Measurements from ENCODE around the gene STARD9. TPM values are rescaled to one million over a fixed set of nuclear protein-coding genes. Genes with fewer than 3 reads are reported as not detected.

Gene STARD9
- total RNA-seq, 2 experiments from 2014 or later, result 2.8 to 4.6 TPM

DNA sequence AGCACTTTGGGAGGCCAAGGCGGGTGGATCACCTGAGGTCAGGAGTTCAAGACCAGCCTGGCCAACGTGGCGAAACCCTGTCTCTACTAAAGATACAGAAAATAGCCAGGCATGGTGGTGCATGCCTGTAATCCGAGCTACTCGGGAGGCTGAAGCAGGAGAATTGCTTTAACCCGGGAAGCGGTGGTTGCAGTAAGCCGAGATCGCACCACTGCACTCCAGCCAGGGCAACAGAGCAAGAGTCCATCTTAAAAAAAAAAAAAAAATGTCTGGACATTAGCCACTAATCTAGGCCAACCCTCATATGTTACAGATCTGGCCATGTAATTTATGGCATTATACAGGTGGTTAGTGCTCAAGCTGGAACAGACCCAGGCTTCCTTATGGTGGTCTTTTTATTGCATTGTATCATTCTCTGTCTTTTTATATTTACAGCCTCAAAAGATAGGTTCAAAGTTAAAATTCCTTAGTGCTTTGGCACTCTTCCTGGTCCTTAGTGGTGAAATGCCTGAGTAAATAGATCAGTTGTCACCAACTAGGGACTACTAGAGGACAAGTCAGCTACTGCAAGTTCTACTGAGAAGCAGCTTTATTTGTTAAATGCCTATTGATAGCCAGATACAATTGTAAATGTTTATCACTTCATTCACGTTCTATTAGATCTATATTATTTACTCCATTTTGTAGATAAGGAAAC is 16.0 kb downstream of the STARD9 start:
- no peaks in the 10 kb centered on the region for H3K27me3 Mint-ChIP-seq

DNA sequence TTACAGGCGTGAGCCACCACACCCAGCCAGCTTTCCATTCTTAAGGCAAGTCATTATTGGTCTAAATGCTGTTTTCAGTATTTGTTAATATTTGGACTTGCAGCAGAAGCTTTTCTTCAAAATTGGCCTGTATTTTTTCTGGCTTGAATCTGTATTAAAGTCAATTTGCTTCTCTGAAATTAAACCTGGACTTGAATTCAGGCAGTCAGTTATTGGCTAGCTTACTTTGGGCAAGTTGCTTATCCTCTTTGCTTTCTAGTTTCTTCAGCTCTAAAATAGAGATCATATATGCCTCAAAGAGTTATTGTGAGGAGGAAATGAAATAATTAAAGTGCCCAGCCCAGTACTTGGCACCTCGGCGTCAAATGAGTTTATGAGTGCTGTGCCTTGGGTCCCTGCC is 17.3 kb downstream of the STARD9 start:
- TF ChIP-seq, protein P1, sequence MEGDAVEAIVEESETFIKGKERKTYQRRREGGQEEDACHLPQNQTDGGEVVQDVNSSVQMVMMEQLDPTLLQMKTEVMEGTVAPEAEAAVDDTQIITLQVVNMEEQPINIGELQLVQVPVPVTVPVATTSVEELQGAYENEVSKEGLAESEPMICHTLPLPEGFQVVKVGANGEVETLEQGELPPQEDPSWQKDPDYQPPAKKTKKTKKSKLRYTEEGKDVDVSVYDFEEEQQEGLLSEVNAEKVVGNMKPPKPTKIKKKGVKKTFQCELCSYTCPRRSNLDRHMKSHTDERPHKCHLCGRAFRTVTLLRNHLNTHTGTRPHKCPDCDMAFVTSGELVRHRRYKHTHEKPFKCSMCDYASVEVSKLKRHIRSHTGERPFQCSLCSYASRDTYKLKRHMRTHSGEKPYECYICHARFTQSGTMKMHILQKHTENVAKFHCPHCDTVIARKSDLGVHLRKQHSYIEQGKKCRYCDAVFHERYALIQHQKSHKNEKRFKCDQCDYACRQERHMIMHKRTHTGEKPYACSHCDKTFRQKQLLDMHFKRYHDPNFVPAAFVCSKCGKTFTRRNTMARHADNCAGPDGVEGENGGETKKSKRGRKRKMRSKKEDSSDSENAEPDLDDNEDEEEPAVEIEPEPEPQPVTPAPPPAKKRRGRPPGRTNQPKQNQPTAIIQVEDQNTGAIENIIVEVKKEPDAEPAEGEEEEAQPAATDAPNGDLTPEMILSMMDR (IDR thresholded peaks at IDR 0.05), result no peak
- no peak overlapping the region for H3K4me3 Mint-ChIP-seq
- ChIA-PET POLR2A (no interaction called here), CTCF (interaction anchor here (1.0 kb wide), 1 partner anchor 44 kb away, joined by 3 read pairs; the partner anchor contains the start of genes HAUS2 and LRRC57)
- no peaks in the 10 kb centered on the region for H3K4me1 Mint-ChIP-seq (ENCODE audit: low read depth)
- Histone ChIP-seq H3K36me3 (ENCODE audit: insufficient read depth, low read length) (no peaks in the 10 kb centered on the region), H3K4me3 (ENCODE audit: low read length) (no peak overlapping the region), H3K27me3 (ENCODE audit: control insufficient read depth in 1 of 2, insufficient read depth in 2 of 2, low read length in 2 of 2) (no peaks in the 10 kb centered on the region), H3K4me1 (ENCODE audit: insufficient read depth, low read length) (no peaks in the 10 kb centered on the region), H3K9me3 (ENCODE audit: control insufficient read depth in 1 of 2, insufficient read depth in 1 of 2, low read length in 2 of 2) (no peaks in the 10 kb centered on the region), H3K27ac (ENCODE audit: low read depth in 1 of 2, low read length in 2 of 2) (no peak overlapping the region)
- H3K27ac Mint-ChIP-seq, result no peak overlapping the region
- no peak for DNase-seq
- H3K9me3 Mint-ChIP-seq, result no peaks in the 10 kb centered on the region
- intact Hi-C loops (cut with DNase I, micrococcal nuclease), result no loop called here
- no peak for ATAC-seq (ENCODE audit: poor library complexity)
- no peaks in the 10 kb centered on the region for H3K36me3 Mint-ChIP-seq (ENCODE audit: low read depth)
- H3K27me3 Mint-ChIP-seq, result no peaks in the 10 kb centered on the region

More for the DNA sequence above, 16.0 kb downstream of the STARD9 start:
- no peak for DNase-seq
- H3K27ac ChIP-seq (ENCODE audit: low read depth in 1 of 2, low read length in 2 of 2), result no peak overlapping the region
- no peaks in the 10 kb centered on the region for H3K9me3 ChIP-seq (ENCODE audit: control insufficient read depth in 1 of 2, insufficient read depth in 1 of 2, low read length in 2 of 2)
- POLR2A ChIA-PET, result interaction anchor here (0.9 kb wide), 1 partner anchor 43 kb away, joined by 5 read pairs; the partner anchor contains the start of genes HAUS2 and LRRC57
- no peak overlapping the region for H3K4me3 Mint-ChIP-seq
- CTCF ChIA-PET, result interaction anchor here (0.7 kb wide), 1 partner anchor 16 kb away, joined by 3 read pairs; the partner anchor contains the start of gene STARD9
- no peaks in the 10 kb centered on the region for H3K9me3 Mint-ChIP-seq
- H3K4me1 Mint-ChIP-seq (ENCODE audit: low read depth), result no peaks in the 10 kb centered on the region
- ATAC-seq (ENCODE audit: poor library complexity), result no peak
- intact Hi-C loops (cut with DNase I, micrococcal nuclease), result no loop called here
- H3K36me3 ChIP-seq (ENCODE audit: insufficient read depth, low read length), result no peaks in the 10 kb centered on the region
- H3K27ac Mint-ChIP-seq, result no peak overlapping the region
- H3K4me3 ChIP-seq (ENCODE audit: low read length), result no peak overlapping the region
- TF ChIP-seq, protein P1 (IDR thresholded peaks at IDR 0.05), result peak; percentile 12
- no peaks in the 10 kb centered on the region for H3K36me3 Mint-ChIP-seq (ENCODE audit: low read depth)
- no peaks in the 10 kb centered on the region for H3K4me1 ChIP-seq (ENCODE audit: insufficient read depth, low read length)
- H3K27me3 ChIP-seq (ENCODE audit: control insufficient read depth in 1 of 2, insufficient read depth in 2 of 2, low read length in 2 of 2), result no peaks in the 10 kb centered on the region

DNA sequence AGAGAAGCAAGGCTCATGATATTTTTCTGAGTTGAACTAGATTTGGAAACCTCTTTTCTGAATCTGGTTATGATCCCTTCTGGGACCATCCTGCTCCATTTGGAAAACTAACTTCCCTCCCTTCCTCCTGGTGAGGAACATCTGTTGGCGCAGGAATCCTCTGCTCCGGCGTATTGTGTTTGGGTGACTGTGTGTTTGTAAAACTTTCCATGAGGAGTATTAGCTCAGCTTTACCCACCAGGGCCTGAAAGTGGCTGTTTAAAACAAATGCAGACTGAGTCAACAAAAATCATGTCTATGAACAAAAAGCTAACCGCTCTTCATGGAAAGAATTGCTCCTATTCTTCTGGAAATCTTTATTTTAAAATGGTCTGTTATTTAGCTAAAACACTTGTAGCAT is 17.7 kb downstream of the STARD9 start:
- Histone ChIP-seq H3K4me1 (ENCODE audit: insufficient read depth, low read length) (no peaks in the 10 kb centered on the region), H3K4me3 (ENCODE audit: low read length) (no peak overlapping the region), H3K9me3 (ENCODE audit: control insufficient read depth in 1 of 2, insufficient read depth in 1 of 2, low read length in 2 of 2) (no peaks in the 10 kb centered on the region), H3K27ac (ENCODE audit: low read depth in 1 of 2, low read length in 2 of 2) (no peak overlapping the region), H3K36me3 (ENCODE audit: insufficient read depth, low read length) (no peaks in the 10 kb centered on the region), H3K27me3 (ENCODE audit: control insufficient read depth in 1 of 2, insufficient read depth in 2 of 2, low read length in 2 of 2) (no peaks in the 10 kb centered on the region)
- Mint-ChIP-seq H3K9me3 (no peaks in the 10 kb centered on the region), H3K27ac (no peak overlapping the region), H3K4me1 (ENCODE audit: low read depth) (no peaks in the 10 kb centered on the region), H3K36me3 (ENCODE audit: low read depth) (no peaks in the 10 kb centered on the region), H3K4me3 (no peak overlapping the region), H3K27me3 (no peaks in the 10 kb centered on the region)
- TF ChIP-seq, protein P1 (IDR thresholded peaks at IDR 0.05), result no peak
- intact Hi-C loops (cut with DNase I, micrococcal nuclease), result no loop called here
- POLR2A ChIA-PET, result no interaction called here
- DNase-seq, result no peak
- ATAC-seq (ENCODE audit: poor library complexity), result no peak
- CTCF ChIA-PET, result interaction anchor here (1.0 kb wide), 1 partner anchor 45 kb away, joined by 3 read pairs; the partner anchor contains the start of genes HAUS2 and LRRC57

All from CD4-positive, alpha-beta T cell (primary cell).